Right forelimb (tissue), 1 donor: ENCODE measurements around the gene U2AF2.

Experiments used
- DNase-seq: peaks from one replicate; pipeline ENCODE4 v3.0.0-alpha.2; 2018

U2AF2 gene

DNA sequence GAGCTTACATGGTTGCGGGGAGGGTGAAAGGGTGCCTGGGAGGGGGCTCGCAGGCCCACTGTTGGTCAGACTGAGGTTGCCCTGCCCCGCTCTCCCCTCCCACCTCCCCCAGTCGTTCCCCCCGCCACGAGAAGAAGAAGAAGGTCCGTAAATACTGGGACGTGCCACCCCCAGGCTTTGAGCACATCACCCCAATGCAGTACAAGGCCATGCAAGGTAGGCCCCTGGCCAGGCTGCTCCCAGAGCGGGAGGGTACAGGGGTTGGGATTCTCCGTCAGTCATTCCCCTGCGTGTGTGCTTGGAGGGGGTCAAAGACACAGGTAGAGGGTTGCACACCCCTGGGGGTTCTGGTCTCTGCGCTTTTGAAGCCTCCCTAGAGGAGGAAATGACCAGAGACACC lies 5.6 kb downstream of the U2AF2 start:
- no peak for DNase-seq

- no peak for DNase-seq
Observed at GRCh38 chr19:55660991-55661390, 6.2 kb downstream of the U2AF2 start.

DNA sequence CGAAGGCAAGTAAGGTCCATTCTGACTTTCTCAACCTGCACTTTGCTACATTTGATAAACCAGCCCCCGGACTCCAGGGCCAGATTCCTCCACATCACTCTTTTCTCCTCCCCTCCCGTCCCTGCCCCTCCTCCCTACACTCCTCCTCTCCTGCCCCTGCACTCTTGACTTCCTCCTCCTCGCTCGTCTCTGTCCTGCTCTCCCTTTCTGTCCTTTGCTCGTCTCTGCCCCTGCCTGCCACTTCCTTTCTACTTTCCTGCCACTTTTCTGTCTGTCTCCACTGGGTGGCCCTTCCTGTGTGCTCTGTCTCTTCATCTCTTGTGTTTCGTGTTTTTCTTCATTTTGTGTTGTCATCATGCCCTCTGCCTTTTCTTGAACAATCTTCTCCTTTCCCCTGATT lies 7.0 kb downstream of the U2AF2 start:
- no peak for DNase-seq

- no peak for DNase-seq
Observed at GRCh38 chr19:55663846-55664536, 9.2 kb downstream of the U2AF2 start.

GRCh38 chr19:55666343-55667005 lies 11.6 kb downstream of the U2AF2 start:
- no peak for DNase-seq

DNA sequence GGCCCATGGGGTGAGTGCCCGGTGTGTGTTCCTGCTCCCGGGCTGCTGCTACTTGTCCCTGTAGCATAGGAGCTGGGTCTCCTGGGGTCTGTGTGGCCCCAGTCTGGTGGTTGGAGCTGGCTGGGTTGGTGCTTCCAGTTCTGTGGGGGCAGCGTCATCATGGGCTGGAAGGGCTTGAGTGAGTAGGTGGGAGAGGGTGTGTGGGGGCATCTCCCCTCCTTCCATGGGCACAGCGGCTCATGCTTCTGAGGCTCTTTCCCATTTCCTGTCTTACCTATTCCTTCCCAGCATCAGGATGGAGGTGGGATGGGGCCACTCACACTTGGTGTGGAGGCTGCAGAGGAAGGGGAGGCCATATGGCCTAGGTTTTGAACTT lies 12.2 kb downstream of the U2AF2 start:
- no peak for DNase-seq

DNA sequence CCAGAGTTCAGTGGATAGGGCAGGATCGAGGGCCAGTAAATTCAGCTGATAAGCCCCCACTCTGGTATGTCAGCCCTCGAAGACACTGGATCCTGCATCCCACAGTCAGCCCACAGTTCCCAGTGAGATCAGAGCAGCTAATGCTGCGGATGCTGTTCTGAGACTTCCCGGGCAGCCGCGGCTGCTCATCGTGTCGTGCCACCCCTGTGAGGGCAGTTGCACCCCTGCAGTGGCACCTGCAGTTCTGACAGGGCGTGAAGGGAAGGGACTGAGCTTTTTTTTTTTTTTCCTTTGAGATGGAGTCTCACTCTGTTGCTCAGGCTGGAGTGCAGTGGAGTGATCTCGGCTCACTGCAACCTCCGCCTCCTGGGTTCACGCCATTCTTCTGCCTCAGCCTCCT lies 12.7 kb downstream of the U2AF2 start:
- no peak for DNase-seq

DNA sequence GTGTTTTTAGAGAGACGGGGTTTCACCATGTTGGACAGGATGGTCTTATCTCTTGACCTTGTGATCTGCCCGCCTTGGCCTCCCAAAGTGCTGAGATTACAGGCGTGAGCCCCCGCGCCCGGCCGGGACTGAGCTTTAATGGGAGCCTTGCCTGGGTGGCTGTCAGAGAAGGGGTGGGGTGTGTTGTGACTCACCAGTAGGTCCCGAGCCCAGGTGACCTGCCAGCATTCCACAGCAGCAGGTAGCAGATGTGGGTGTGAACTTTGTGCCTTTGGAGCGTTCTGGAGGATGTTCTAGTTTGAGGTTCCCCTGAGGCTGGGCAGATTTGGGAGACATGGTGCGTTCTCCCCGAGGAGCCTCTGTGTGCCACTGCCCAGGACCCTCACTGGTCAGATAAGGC lies 13.1 kb downstream of the U2AF2 start:
- no peak for DNase-seq

- no peak for DNase-seq
Observed at GRCh38 chr19:55668603-55669348, 13.9 kb downstream of the U2AF2 start.

- DNase-seq: no peak
Observed at GRCh38 chr19:55669418-55670279, 14.8 kb downstream of the U2AF2 start.

DNA sequence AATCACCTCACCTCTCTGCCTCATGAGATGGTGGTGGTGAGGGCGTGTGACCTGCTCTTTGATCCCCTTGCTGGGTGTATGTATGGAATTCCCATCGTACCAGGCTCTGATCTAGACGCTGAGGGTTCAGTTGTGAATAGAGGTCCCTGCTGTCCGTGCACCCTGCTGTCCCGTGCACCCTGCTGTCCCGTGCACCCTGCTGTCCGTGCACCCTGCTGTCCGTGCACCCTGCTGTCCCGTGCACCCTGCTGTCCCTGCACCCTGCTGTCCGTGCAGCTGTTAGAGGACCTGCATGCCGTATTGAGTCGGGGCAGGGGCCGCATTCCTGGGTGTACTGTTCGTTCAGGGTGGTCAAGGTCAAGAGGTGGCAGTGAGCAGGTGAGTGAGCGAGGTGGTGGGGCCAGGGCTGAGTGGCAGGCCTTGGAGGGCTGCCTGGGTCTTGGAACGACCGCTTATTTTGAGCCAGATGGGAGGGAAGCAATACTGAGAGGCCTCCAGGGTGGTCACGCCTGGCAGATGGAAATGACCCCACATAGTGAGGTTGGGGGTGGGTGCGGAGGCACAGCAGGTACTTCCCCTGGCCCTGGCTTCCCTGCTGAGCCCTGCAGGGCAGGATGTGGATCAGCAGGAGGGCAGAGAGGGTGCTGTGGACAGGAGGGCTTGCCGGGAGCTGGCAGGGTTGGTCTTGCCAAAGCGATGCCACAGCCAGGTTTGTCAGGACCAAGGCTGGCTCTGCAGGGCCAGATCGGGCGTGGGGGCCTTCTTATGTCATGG lies 15.6 kb downstream of the U2AF2 start:
- peak; percentile 75 for DNase-seq

- DNase-seq: no peak
Observed at GRCh38 chr19:55671054-55671378, 16.2 kb downstream of the U2AF2 start.

DNA sequence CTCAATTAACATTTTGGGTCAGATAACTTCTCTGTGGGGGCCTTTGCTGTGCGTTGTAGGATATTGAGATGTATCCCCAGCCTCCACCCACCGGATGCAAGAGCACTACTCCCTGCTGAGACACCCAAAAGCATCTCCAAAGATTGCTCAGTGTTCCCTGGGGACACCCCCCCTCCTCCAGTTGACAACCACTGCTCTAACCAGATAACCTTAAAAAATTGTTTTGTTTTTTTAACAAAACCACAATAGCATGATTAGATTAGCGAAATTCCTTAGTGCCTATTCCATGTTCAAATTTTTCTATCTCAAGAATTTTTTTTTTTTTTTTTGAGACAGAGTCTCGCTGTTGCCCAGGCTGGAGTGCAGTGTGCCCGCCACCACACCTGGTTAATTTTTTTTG lies 17.6 kb downstream of the U2AF2 start:
- no peak for DNase-seq

GRCh38 chr19:55673465-55673864 lies 18.6 kb downstream of the U2AF2 start:
- DNase-seq: no peak

GRCh38 chr19:55673889-55674288 lies 19.1 kb downstream of the U2AF2 start:
- no peak for DNase-seq

DNA sequence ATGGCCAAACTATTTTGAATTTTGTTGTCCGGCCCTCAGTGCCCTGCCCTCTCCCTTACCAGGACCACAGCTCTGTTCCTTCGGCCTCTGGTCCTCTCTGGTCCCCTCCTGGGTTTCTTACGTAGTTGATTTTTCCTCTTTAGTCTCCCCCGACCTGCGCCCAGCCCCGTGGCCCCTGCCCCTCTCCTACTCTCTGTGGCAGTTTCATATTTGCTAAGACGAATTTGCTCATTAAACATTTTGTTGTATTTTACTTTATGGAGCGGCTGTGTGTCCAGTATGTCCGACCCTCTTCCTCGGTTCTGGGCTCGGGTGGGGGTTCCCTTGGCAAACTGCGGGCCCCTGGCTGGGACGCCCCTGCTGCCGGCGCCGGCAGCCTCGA lies 19.6 kb downstream of the U2AF2 start:
- no peak for DNase-seq

DNA sequence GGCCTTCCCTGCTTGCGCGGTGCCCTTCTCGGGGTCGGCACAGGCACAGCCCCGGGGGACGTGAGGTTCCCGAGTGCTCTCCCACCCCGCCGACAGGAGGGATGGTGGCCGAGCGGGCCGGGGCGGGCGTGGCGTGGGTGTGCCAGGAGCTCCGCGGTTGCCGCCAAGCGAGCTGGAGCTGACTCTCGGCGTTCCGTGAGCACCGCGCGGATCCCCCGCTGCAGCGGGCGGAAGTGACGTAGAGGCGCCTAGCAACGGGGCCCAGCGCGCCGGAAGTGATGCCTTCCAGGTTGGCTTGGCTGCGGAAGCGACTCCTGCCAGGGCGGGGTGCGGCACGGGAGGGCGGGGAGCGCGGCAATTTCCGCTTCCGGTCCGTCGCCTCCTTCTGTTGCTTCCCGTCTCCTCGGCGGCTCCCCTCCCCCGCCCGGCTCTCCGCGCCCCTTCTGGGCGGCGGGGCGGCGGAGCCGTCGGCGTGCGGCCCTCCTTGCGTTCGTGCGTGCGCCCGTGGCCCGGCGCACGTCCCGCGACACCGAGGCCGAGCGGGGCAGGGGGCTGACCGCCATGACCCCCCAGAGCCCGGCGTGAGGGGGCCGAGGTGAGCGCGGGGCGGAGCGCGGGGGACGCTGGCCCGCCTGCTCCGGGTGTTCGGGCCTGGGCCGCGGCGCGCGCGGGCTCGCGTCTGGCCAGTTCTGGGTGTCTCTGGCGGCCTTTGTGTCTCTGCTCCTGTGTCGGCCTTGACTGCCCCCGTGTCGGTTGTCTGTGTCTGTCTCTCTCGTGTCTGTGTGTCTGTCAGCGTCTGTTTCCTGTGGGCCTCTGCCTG lies 20.2 kb downstream of the U2AF2 start, which contains the start of gene EPN1:
Gene EPN1 (plus strand): TSS at position 386 of the 820 bp plus-strand sequence. CDS start 3,402 bp downstream, outside the sequence.
- DNase-seq: peak; percentile 98

- no peak for DNase-seq
Observed at GRCh38 chr19:55675661-55676354, 21.0 kb downstream of the U2AF2 start.

DNA sequence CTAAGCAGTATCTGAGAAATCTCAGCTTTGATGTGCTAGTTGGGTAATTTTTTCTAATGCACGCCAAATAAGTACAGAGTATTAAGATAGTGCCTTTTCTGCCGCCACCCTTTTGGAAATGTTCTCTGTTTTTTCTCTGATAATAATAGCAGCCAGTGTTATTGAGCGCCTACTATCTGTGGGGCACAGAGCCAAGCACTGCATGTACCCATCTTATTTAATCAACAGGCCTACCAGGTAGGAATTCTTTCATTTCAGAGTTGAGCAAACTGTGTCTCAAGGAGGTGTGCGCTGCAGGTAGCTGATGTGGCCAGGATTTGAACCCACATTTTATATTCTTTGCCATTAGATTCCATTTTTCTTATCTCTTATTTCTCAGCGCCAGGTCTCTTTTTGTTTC lies 21.5 kb downstream of the U2AF2 start:
- DNase-seq: no peak

DNA sequence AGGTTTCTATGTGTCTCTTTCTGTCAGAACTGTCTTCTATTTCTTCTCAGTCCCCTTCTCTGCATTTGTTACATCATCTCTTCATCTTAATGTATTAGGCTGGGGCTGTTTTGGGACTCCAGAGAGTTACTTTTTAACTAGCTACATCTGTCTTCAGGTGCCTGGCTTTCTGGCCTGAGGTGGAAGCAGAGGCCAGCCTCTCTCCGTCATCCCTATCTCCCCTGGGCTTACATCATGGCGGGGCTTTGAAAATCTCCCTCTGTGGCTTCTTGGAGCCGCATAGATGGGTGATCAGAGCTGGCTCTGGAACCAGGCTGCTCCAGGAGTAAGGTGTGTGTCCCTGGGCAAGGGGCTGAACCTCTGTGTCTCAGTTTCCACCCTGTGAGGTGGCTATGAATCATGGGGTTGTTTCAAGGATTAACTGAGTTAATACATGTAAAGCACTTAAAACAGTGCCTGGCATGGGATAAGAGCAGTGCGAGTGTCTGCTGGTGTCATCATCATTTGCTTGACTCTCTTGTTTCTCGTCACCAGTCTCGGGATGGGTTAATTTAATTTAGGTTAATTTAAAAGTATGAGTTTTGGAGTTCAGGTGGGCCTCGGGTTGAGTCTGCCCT lies 22.2 kb downstream of the U2AF2 start:
- no peak for DNase-seq
